ENCODE data around the gene EXD1. TPM values are rescaled to one million over a fixed set of nuclear protein-coding genes. Genes with fewer than 3 reads are reported as not detected.
"Not testable (repeated sequence)": the region's sequence is repeated elsewhere in the genome, so short reads cannot be mapped to it uniquely, and the experiment has no call there.

The EXD1 gene
- total RNA-seq, 4 donors from 2014 or later: not detected

DNA sequence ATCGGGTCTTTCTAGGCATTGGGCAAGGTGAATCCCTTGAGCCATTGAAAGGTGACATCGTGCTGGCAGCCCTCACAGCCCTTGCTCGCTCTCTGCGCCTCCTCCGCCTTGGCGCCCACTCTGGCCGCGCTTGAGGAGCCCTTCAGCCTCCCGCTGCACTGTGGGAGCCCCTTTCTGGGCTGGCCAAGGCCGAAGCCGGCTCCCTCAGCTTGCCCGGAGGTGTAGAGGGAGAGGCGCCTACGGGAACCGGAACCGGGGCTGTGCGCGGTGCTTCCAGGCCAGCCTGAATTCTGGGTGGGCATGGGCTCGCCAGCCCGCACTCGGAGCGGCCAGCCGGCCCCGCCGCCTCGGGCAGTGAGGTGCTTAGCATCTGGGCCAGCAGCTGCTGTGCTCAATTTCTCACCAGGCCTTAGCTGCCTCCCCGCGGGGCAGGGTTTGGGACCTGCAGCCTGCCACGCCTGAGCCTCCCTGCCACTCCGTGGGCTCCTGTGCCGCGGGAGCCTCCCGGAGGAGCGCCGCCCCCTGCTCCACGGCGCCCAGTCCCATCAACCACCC, 79.0 kb downstream of the EXD1 start:
- no peaks in the 10 kb centered on the region for H3K9me3 ChIP-seq
- TF ChIP-seq, protein P1, sequence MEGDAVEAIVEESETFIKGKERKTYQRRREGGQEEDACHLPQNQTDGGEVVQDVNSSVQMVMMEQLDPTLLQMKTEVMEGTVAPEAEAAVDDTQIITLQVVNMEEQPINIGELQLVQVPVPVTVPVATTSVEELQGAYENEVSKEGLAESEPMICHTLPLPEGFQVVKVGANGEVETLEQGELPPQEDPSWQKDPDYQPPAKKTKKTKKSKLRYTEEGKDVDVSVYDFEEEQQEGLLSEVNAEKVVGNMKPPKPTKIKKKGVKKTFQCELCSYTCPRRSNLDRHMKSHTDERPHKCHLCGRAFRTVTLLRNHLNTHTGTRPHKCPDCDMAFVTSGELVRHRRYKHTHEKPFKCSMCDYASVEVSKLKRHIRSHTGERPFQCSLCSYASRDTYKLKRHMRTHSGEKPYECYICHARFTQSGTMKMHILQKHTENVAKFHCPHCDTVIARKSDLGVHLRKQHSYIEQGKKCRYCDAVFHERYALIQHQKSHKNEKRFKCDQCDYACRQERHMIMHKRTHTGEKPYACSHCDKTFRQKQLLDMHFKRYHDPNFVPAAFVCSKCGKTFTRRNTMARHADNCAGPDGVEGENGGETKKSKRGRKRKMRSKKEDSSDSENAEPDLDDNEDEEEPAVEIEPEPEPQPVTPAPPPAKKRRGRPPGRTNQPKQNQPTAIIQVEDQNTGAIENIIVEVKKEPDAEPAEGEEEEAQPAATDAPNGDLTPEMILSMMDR (IDR thresholded peaks at IDR 0.05): no peak
- TF ChIP-seq POLR2A (IDR thresholded peaks at IDR 0.05): no peak

DNA sequence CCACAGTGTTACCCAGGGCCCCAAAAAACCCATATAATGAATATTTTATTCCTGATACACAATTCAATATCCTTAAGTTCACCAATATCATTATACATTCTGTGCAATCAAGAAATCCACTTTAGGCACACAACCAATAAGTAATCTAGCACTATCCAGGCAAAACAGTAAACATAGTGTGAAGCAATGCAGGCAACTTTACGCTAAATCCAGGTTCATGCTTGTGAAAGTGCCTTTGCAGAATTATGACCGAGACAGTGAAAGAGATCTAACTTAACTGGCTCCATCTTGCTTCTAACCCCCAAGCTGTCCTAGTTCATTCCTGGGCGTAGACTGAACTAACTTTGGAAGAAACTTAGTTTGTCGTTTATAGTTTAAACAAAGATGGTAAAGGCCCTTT, 80.3 kb downstream of the EXD1 start:
- DNase-seq: no peak
- no peaks in the 10 kb centered on the region for H3K4me1 ChIP-seq
- no peaks in the 10 kb centered on the region for H3K27me3 ChIP-seq
- TF ChIP-seq POLR2A (IDR thresholded peaks at IDR 0.05): no peak
- TF ChIP-seq, protein P1 (IDR thresholded peaks at IDR 0.05): no peak
- H3K9me3 ChIP-seq: no peaks in the 10 kb centered on the region
- H3K4me3 ChIP-seq: no peak overlapping the region
- peak overlapping the region in 1 of 4 donors; percentile 28 for H3K27ac ChIP-seq
- H3K36me3 ChIP-seq: no peaks in the 10 kb centered on the region

More for the DNA sequence above, 79.0 kb downstream of the EXD1 start:
- DNase-seq: no peak
- Histone ChIP-seq H3K27ac (no peak overlapping the region), H3K4me1 (no peaks in the 10 kb centered on the region), H3K36me3 (no peaks in the 10 kb centered on the region), H3K27me3 (no peaks in the 10 kb centered on the region), H3K4me3 (no peak overlapping the region)

DNA sequence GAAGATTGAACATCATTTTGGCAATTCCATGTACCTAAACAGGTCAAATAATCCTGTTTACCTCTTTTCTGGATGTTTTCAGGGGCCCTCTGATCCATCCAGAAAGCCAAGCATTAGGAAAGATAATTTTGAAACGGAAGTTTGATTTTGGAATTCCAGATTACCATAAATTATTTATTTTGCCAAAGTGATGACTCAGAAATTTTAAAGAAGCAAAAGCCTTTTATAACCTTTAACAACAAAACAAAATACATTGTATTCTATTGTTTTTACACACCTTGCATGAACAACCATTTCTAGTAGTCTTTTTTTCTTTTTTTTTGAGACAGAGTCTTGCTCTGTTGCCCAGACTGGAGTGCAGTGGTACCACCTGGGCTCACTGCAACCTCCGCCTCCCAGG, 82.5 kb downstream of the EXD1 start:
- Histone ChIP-seq H3K27me3 (no peaks in the 10 kb centered on the region), H3K36me3 (no peaks in the 10 kb centered on the region), H3K9me3 (no peaks in the 10 kb centered on the region), H3K27ac (no peak overlapping the region), H3K4me1 (no peaks in the 10 kb centered on the region), H3K4me3 (no peak overlapping the region)
- DNase-seq: no peak
- no peak for TF ChIP-seq POLR2A (IDR thresholded peaks at IDR 0.05)
- TF ChIP-seq, protein P1 (IDR thresholded peaks at IDR 0.05): no peak

DNA sequence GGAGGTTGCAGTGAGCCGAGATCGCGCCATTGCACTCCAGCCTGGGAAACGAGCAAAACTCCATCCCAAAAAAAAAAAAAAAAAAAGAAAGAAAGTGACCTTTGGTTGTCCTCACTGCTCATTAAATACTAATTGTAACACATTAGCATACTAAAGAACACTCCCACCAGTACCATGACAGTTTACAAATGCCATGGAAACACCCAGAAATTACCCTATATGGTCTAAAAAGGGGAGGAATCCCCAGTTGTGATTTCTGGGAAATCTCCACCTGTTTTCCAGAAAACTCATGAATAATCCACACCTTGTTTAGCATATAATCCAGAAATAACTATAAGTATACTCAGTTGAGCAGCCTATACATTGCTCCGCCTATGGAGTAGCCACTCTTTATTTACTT, 90.9 kb downstream of the EXD1 start:
- DNase-seq: no peak
- Histone ChIP-seq H3K4me1 (no peaks in the 10 kb centered on the region), H3K36me3 (no peaks in the 10 kb centered on the region), H3K27ac (no peak overlapping the region), H3K4me3 (no peak overlapping the region), H3K27me3 (no peaks in the 10 kb centered on the region), H3K9me3 (no peaks in the 10 kb centered on the region)
- TF ChIP-seq, protein P1 (IDR thresholded peaks at IDR 0.05): no peak
- TF ChIP-seq POLR2A (IDR thresholded peaks at IDR 0.05): no peak

DNA sequence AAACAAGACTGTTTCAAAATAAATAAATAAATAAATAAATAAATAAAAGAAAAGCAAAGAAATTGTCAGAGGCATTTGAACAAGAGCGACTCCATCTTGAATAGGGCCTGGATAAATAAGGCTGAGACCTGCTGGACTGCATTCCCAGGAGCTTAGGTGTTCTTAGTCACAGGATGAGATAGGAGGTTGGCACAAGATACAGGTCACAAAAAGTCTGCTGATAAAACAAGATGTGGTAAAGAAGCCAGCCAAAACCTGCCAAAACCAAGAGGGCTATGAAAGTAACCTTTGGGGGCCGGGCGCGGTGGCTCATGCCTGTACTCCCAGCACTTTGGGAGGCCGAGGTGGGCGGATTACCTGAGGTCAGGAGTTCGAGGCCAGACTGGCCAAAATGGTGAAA, 91.4 kb downstream of the EXD1 start:
- not testable (repeated sequence) for H3K9me3 ChIP-seq, H3K4me1 ChIP-seq, H3K36me3 ChIP-seq, DNase-seq, H3K4me3 ChIP-seq, H3K27me3 ChIP-seq, H3K27ac ChIP-seq

DNA sequence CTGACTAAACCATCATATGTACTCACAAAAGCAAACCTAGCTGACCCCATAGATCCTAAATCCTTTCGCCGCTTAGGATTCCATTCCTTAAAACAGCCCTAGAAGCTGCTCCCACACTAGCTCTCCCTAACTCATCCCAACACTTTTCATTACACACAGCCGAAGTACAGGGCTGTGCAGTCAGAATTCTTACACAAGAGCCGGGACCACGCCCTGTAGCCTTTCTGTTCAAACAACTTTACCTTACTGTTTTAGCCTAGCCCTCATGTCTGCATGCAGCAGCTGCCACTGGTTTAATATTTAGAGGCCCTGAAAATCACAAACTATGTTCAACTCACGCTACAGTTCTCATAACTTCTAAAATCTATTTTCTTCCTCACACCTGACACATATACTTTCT, 95.0 kb downstream of the EXD1 start:
- not testable (repeated sequence) for H3K4me3 ChIP-seq, H3K27ac ChIP-seq, DNase-seq, H3K36me3 ChIP-seq, H3K27me3 ChIP-seq, H3K9me3 ChIP-seq, H3K4me1 ChIP-seq

DNA sequence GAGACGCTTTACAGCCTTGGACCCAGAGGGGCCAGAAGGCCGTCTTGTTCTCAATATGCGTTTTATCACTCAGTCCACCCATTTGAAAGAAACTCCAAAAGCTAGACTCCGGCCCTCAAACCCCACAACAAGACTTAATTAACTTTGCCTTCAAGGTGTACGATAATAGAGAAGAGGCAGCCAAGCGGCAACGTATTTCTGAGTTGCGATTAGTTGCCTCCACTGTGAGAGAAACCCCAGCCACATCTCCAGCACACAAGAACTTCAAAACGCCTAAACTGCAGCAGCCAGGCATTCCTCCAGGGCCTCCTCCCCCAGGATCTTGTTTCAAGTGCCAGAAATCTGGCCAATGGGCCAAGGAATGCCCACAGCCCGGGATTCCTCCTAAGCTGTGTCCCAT, 97.1 kb downstream of the EXD1 start:
- TF ChIP-seq POLR2A (IDR thresholded peaks at IDR 0.05): no peak
- TF ChIP-seq, protein P1 (IDR thresholded peaks at IDR 0.05): no peak
- no peak overlapping the region for H3K4me3 ChIP-seq
- no peaks in the 10 kb centered on the region for H3K4me1 ChIP-seq
- H3K27me3 ChIP-seq: no peaks in the 10 kb centered on the region
- H3K9me3 ChIP-seq: no peaks in the 10 kb centered on the region
- H3K27ac ChIP-seq: no peak overlapping the region
- H3K36me3 ChIP-seq: no peaks in the 10 kb centered on the region
- DNase-seq: peak in 1 of 3 donors; percentile 19

Data from Peyer's patch (tissue), 4 donors.